ENCODE results near the gene IL18BP. TPM values are rescaled to one million over a fixed set of nuclear protein-coding genes. Genes with fewer than 3 reads are reported as not detected.

Gene IL18BP
- total and polyA plus RNA-seq, 9 of the 15 experiments (the other 6 are each of a cell fraction or from before 2014, with no cell fraction given): 0.34 to 9.4 (median 3.2) TPM

- TF ChIP-seq NKRF (IDR thresholded peaks at IDR 0.05; ENCODE audit: borderline replicate concordance) (no peak), GTF2F1 (IDR thresholded peaks at IDR 0.05; ENCODE audit: low read depth, low read length) (no peak), ELK3 (CRISPR knock-in tag; IDR thresholded peaks at IDR 0.05) (no peak), PKNOX1 (IDR thresholded peaks at IDR 0.05) (peak; percentile 50), ZNF23 (CRISPR knock-in tag; IDR thresholded peaks at IDR 0.05) (no peak), IRF9 (tag; IDR thresholded peaks at IDR 0.05) (no peak), RAD51 (IDR thresholded peaks at IDR 0.05; ENCODE audit: borderline replicate concordance, low read depth) (no peak), ATF2 (CRISPR knock-in tag; IDR thresholded peaks at IDR 0.05) (no peak), NFE2 (IDR thresholded peaks at IDR 0.05; ENCODE audit: low read depth) (0 out of 2 replicates have a peak, but pooled peaks have one; percentile 13), ZNF583 (CRISPR knock-in tag; IDR thresholded peaks at IDR 0.05) (no peak), ESRRB (CRISPR knock-in tag; IDR thresholded peaks at IDR 0.05; ENCODE audit: borderline replicate concordance) (no peak), GMEB1 (CRISPR knock-in tag; IDR thresholded peaks at IDR 0.05) (no peak), SIN3A (IDR thresholded peaks at IDR 0.05; ENCODE audit: borderline replicate concordance in 2 of 2, control insufficient read depth in 1 of 2, low read depth in 2 of 2, low read length in 2 of 2) (no peak), ETV5 (CRISPR knock-in tag; IDR thresholded peaks at IDR 0.05; ENCODE audit: low read depth) (no peak), TFE3 (CRISPR knock-in tag; IDR thresholded peaks at IDR 0.05) (no peak), FOXK2 (conservative IDR thresholded peaks at IDR 0.05 in 1 of 2, IDR thresholded peaks at IDR 0.05 in 1 of 2; ENCODE audit: low read depth in 2 of 2) (no peak), RBBP5 (IDR thresholded peaks at IDR 0.05; ENCODE audit: borderline replicate concordance, insufficient read depth, low read length, poor library complexity, severe bottlenecking) (peak; percentile 29), SUPT5H (IDR thresholded peaks at IDR 0.05) (no peak)
These were observed 2.9 kb upstream of the IL18BP start (continued) for GRCh38 chr11:71995726-71996291.
